GDM1 (cell line): ENCODE results near the gene KIF1B.

Source experiments
- DNase-seq: peaks from one replicate; lab custom pipeline; 2025; lab: John Stamatoyannopoulos, UW

The KIF1B gene

DNA sequence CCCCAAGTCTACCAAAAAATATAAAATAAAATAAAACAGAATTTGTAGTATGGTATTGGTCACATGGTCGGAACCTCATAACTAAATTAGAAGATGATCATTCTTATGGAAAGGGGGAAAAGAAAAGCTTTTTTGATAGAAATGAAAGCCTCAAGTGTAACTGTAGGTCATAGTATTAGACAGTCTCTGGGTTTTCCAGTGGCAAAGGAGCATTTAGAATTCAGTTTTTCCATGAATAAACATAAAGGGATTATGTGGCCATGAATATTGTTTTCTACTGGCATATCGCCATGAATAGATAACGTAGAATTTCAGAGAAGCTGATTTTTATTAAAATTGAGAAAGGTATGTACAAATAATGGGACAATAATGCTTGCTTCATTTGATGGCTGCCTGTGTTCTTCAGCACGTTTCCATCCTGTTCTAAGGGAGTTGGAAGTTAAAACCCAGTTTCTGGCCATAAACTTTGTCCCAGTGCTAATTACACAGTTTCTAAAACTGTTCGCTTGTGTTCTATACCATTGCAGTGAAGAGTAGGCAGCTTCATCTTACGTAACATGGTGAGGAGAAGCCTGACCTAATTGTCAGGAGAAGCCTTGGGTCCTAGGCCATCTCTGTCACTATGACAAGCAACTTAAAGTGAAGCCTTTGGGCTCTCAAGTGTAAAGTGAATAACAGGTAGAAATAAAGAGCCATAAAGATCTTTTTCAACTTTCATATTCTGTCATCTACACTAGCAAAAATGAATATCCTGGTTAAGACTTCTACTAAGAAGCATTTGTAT lies 118.0 kb downstream of the KIF1B start:
- DNase-seq = no peak

GRCh38 chr1:10337436-10337835 lies 127.1 kb downstream of the KIF1B start:
- no peak for DNase-seq

- peak; percentile 46 for DNase-seq
Observed at GRCh38 chr1:10338047-10338446, 127.7 kb downstream of the KIF1B start.

DNA sequence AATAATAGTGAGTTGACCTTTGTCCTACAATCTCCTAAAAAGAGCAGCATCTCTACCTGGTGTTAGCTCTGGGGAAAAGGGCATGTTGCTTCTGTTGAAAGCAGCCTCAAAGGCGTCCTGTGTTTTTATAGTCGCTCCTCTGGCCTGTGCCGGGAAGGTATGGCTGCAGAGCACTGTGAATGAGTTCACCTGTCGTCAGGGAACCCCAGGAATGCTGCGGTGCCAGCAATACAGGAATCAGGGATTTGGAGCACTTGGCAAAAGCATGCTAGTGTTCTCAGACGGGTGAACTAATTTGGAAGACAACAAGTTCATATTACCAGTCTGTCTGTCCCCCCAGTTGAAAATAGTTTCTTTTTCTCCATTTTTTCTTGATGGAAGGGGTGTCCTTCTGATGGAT lies 128.2 kb downstream of the KIF1B start:
- no peak for DNase-seq

GRCh38 chr1:10339036-10339567 lies 128.7 kb downstream of the KIF1B start:
- DNase-seq = no peak

DNA sequence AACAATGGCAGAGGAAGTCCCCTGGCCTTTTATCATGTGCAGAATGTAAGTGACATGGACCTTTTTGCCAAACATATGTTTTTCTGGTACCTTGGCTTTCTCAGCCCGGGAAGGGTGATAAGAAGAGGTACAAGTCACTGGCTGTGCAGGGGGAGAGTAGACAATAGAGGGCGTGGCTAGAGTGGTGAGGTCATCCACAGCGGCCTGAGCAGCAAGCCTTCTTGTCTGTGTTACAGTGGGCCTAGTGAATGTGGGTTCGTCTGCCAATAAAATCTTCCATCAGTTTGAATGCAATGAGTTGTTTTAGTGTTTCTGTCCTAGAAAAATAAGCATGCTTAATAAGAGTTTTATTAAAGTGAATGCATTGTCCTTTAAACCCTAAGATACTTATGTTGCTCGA lies 129.4 kb downstream of the KIF1B start:
- DNase-seq = no peak

- no peak for DNase-seq
Observed at GRCh38 chr1:10340930-10341590, 130.7 kb downstream of the KIF1B start.

DNA sequence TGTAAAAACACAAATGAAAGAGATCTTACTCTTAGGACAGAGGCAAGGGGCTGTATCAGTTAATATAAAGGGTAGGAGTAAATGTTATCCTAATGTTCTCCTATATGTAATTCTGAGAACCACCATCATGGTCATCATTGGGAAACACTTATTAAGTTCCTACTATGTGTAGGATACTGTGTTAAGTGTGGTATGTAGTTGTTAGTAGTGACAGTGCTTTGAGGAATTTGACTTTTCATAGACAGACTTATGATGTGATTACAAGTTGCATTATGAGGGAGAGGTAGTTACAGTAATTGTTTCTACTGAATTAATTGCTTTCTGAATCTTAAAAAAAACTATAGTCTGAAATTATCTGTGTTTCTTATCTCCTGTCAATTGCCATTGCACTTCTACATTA lies 136.7 kb downstream of the KIF1B start:
- DNase-seq = no peak

DNA sequence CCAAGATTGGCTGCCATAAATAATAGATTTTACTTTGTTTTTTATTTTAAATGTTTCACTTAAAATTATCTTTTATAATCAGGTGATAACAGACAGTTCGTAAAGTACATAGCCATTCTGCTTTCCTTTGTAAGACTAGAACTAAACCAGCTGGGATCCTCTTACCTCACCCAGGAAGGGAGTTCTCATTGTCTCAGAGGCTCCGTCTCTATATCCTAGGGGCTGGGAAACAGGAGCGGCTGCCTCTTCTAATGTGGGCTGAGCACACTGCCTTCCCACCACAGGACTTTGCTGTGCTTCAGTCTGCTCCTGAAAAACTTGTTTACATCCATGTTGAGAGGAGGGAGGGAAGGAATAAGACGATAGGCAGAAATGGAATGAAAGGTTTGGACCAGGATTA lies 142.9 kb downstream of the KIF1B start:
- DNase-seq = no peak

DNA sequence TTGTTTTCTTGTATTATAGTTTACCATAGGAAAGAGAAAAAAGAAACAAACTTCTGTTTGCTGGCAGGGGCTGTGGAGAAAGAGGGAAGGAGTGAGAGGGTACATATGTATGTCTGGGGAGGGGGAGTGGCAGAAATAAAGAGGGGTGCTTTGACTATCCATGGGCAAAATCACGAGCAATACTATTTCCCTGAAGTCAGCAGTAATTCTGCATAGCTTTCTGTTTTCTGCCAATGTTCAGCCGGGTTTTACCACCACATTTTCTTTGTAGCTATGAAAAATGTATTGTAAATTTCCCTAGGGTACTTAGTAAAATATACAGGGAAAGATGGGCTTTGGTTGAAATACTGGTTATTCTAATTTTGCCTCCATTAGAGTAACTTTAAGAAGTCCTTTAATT lies 143.3 kb downstream of the KIF1B start:
- no peak for DNase-seq

- DNase-seq = no peak
Observed at GRCh38 chr1:10360045-10360444, 149.7 kb downstream of the KIF1B start.

DNA sequence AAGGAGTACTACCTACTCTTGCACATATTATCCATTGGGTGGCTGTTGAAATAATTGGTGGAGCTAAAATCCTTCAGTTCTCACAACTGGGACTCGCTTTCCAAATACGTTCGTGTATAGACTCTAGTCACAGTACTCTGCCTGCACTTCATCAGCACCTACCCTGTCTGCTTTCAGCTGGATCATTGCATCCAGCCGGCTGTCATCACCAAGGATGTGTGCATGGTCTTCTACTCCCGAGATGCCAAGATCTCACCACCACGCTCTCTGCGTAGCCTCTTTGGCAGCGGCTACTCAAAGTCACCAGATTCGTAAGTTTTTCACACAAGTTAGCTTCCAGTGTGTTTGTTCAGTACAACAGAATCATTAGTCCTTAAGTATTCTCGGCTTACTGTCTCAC lies 151.1 kb downstream of the KIF1B start:
- DNase-seq = no peak

GRCh38 chr1:10368194-10368593 lies 157.8 kb downstream of the KIF1B start:
- no peak for DNase-seq

DNA sequence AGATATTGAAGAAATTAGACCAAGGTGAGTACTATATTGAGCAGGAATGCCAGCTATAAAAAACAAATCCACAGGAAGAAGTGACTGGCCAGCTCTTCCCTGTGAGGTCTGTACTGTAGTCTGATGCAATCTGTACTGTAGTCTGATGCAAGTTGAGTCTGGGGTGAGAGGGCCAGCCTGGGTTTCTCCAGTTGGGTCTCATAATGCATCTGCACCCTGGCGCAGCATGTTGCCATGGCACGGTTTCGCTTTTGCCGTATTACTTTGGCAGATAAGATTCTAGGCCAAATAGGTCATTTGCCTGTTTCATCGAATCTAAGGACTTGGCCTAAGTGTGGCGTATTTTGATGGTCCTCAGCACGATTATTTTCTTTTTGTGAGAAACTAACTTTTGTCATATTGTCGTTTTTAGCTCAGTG lies 164.1 kb downstream of the KIF1B start:
- no peak for DNase-seq

DNA sequence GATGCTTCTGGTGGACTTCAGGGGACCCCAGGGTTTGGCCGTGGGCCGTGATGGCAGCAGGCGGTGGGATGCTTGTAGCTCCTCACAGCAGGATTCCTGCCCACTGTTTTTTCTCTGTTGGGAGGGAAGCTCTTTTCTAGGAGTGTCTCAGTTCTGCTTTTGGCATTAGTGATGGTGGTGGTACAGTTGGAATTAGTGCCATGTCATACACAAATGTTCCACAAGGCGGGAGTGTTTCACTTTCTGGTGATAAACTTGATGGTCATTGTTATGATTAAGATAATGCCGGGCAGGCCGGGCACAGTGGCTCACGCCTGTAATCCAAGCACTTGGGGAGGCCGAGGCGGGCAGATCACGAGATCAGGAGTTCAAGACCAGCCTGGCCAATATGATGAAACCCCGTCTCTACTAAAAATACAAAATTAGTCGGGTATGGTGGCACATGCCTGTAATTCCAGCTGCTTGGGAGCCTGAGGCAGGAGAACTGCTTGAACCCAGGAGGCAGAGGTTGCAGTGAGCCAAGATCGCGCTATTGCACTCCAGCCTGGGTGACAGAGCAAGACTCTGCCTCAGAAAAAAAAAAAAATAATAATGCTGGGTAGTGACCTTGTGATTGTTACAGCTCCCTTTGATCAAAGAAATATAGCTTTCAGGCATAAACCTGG lies 167.1 kb downstream of the KIF1B start:
- peak; percentile 53 for DNase-seq

DNA sequence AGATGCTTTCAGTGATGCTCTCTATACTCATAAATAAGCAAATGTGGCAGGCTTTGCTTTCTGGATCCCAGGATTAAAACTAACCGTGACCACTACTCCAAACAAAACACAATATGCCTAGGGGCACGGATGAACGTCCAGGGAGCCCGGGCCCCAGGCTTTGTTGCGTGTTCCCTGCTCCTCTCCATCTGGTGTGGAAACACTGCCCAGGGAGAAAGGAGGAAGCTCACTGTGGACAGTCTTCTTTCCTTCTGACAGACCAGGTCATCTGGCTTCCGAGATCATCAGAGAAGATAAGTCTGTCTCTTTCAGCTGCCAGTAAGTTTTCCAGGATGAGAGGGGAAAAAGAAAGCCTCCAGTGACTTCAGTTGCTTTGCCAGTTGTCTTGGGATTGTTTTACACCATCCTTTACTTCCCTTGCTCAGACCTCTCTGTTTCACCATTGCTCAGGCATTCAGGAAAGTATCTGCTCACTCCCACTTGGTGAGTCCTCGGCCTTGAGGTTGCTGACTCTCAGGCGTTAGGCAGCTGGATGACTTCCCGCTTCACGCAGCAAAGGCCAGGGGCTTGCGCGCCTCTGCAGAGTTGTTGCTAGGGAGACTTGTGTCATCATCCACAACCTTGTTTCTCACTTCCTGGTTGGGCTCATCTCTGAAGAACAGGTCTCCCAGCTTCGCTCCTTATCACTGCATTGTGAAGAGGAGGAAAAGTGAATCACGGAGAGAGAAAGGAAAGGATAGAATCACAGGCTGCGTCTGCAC lies 167.9 kb downstream of the KIF1B start:
- DNase-seq = peak; percentile 27

DNA sequence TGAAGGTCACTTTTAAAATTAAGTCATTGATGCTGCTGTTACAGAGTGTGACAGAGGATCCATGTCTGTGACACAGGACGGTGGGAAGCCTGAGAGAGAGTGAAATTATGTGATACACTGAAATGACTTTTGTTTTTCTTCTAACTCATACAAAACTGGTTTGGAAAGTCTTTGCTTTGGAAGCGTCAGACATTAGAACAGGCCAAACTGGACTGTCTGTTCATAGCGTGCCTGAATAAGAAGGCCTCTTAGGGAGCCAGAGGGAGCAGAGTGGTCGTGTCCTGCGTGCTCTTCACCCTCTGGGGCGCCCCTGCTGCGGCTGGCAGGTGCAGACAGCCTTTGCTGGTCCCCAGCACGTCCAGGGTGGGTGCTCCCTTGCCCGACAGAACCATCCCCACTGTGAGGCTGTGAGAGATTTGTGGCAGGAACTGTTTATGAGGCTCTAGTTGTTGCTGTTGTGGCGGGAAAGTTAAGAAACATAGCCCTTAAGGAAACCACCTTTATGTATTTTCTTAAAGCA lies 168.8 kb downstream of the KIF1B start:
- no peak for DNase-seq

- no peak for DNase-seq
Observed at GRCh38 chr1:10379676-10380075, 169.3 kb downstream of the KIF1B start.

- DNase-seq = no peak
Observed at GRCh38 chr1:10380594-10381275, 170.4 kb downstream of the KIF1B start.

- no peak for DNase-seq
Observed at GRCh38 chr1:10383630-10384029, 173.3 kb downstream of the KIF1B start.

- no peak for DNase-seq
Observed at GRCh38 chr1:10384219-10384618, 173.8 kb downstream of the KIF1B start.
